ENCODE data around the gene GPC5. TPM values are rescaled to one million over a fixed set of nuclear protein-coding genes. Genes with fewer than 3 reads are reported as not detected.

The GPC5 gene
- total RNA-seq, 1 donor from 2014 or later: 0.28 TPM

- Mint-ChIP-seq H3K36me3 (ENCODE audit: low read depth) (no peaks in the 10 kb centered on the region), H3K9me3 (no peaks in the 10 kb centered on the region), H3K27me3 (ENCODE audit: low read depth) (no peaks in the 10 kb centered on the region), H3K4me1 (no peaks in the 10 kb centered on the region), H3K4me3 (no peak overlapping the region), H3K27ac (ENCODE audit: unreplicated experiment) (no peak overlapping the region)
- no peak for DNase-seq (ENCODE audit: low read depth, low spot score)
- TF ChIP-seq CTCF (conservative IDR thresholded peaks at IDR 0.05): no peak
Observed at GRCh38 chr13:91621161-91621560, 222.7 kb downstream of the GPC5 start.

- Mint-ChIP-seq H3K36me3 (ENCODE audit: low read depth) (no peaks in the 10 kb centered on the region), H3K27ac (ENCODE audit: unreplicated experiment) (no peak overlapping the region), H3K4me3 (no peak overlapping the region), H3K4me1 (no peaks in the 10 kb centered on the region), H3K27me3 (ENCODE audit: low read depth) (no peaks in the 10 kb centered on the region), H3K9me3 (no peaks in the 10 kb centered on the region)
- DNase-seq (ENCODE audit: low read depth, low spot score): no peak
- TF ChIP-seq CTCF (conservative IDR thresholded peaks at IDR 0.05): no peak
Observed at GRCh38 chr13:91621963-91622362, 223.5 kb downstream of the GPC5 start.

GRCh38 chr13:91622778-91623550 lies 224.5 kb downstream of the GPC5 start:
- DNase-seq (ENCODE audit: low read depth, low spot score): no peak
- Mint-ChIP-seq H3K36me3 (ENCODE audit: low read depth) (no peaks in the 10 kb centered on the region), H3K27ac (ENCODE audit: unreplicated experiment) (no peak overlapping the region), H3K9me3 (no peaks in the 10 kb centered on the region), H3K4me3 (no peak overlapping the region), H3K4me1 (no peaks in the 10 kb centered on the region), H3K27me3 (ENCODE audit: low read depth) (no peaks in the 10 kb centered on the region)
- no peak for TF ChIP-seq CTCF (conservative IDR thresholded peaks at IDR 0.05)

- H3K9me3 Mint-ChIP-seq: no peaks in the 10 kb centered on the region
- H3K4me3 Mint-ChIP-seq: no peak overlapping the region
- no peaks in the 10 kb centered on the region for H3K36me3 Mint-ChIP-seq (ENCODE audit: low read depth)
- no peaks in the 10 kb centered on the region for H3K27me3 Mint-ChIP-seq (ENCODE audit: low read depth)
- H3K4me1 Mint-ChIP-seq: no peaks in the 10 kb centered on the region
- no peak for TF ChIP-seq CTCF (conservative IDR thresholded peaks at IDR 0.05)
- H3K27ac Mint-ChIP-seq (ENCODE audit: unreplicated experiment): no peak overlapping the region
- no peak for DNase-seq (ENCODE audit: low read depth, low spot score)
Observed at GRCh38 chr13:91627952-91628739, 229.7 kb downstream of the GPC5 start.

- Mint-ChIP-seq H3K4me1 (no peaks in the 10 kb centered on the region), H3K36me3 (ENCODE audit: low read depth) (no peaks in the 10 kb centered on the region), H3K9me3 (no peaks in the 10 kb centered on the region), H3K4me3 (no peak overlapping the region), H3K27me3 (ENCODE audit: low read depth) (no peaks in the 10 kb centered on the region), H3K27ac (ENCODE audit: unreplicated experiment) (no peak overlapping the region)
- no peak for DNase-seq (ENCODE audit: low read depth, low spot score)
- no peak for TF ChIP-seq CTCF (conservative IDR thresholded peaks at IDR 0.05)
Observed at GRCh38 chr13:91630946-91631345, 232.5 kb downstream of the GPC5 start.
